Left ventricle myocardium inferior (tissue), 1 donor: Measurements from ENCODE around the gene RABEPK. TPM values are rescaled to one million over a fixed set of nuclear protein-coding genes. Genes with fewer than 3 reads are reported as not detected.
"Not testable (repeated sequence)": the region's sequence is repeated elsewhere in the genome, so short reads cannot be mapped to it uniquely, and the experiment has no call there.

ENCODE experiments used
- DNase-seq: peaks from one replicate; pipeline ENCODE4 v3.0.0-alpha.2; 2020
- H3K27ac ChIP-seq: fragments of 200-600 bp; replicated peaks from 2 replicates; pipeline ENCODE4 v1.8.0; 2021
- H3K27me3 ChIP-seq: fragments of 200-600 bp; 2 replicates; pipeline ENCODE4 v1.8.0; 2021; ENCODE audit warnings: low read depth
- H3K36me3 ChIP-seq: fragments of 200-600 bp; 2 replicates; pipeline ENCODE4 v1.8.0; 2021
- H3K4me1 ChIP-seq: fragments of 200-600 bp; 2 replicates; pipeline ENCODE4 v1.8.0; 2021
- H3K4me3 ChIP-seq: fragments of 200-600 bp; 2 replicates; pipeline ENCODE4 v1.8.0; 2021; ENCODE audit warnings: mild to moderate bottlenecking, moderate library complexity
- H3K9me3 ChIP-seq: fragments of 200-600 bp; replicated peaks from 2 replicates; pipeline ENCODE4 v1.8.0; 2021
- CTCF ChIP-seq: fragments of 200-600 bp; IDR thresholded peaks from 2 replicates; pipeline ENCODE4 v1.8.0; 2021; ENCODE audit warnings: antibody characterized with exemption, mild to moderate bottlenecking, borderline replicate concordance
- intact Hi-C: fragments of 100-400 bp; cut with micrococcal nuclease; formaldehyde crosslinking; loops from one replicate; pipeline ENCODE4 v1.11.0; 2022
- total RNA-seq: library from RNA; stranded (reverse); fragmentation: NEBNext Ultra II Directional; extraction: Animal tissue kit (Norgen Biotek cat#: 25700); gene quantifications from one replicate; pipeline ENCODE4 v1.2.1, GENCODE V29; 2021
- donor health status: DM: no; HTN: yes; CAD: no; lungs with severe emphysema.

RABEPK gene
- total RNA-seq, 1 donor from 2014 or later, result 9.7 TPM

- intact Hi-C loops, result no loop called here
- Histone ChIP-seq H3K27me3 (no peaks in the 10 kb centered on the region), H3K9me3 (no peaks in the 10 kb centered on the region), H3K27ac (no peak overlapping the region), H3K4me3 (peak overlapping the region; percentile 94), H3K4me1 (peaks cover 64% of the 10 kb centered on the region), H3K36me3 (peaks cover 83% of the 10 kb centered on the region)
- DNase-seq, result no peak
- no peak for TF ChIP-seq CTCF
Observed at GRCh38 chr9:125235804-125236519, 35.6 kb downstream of the RABEPK start.

- H3K27ac ChIP-seq, H3K27me3 ChIP-seq, intact Hi-C loops, H3K9me3 ChIP-seq, DNase-seq: not testable (repeated sequence)
- H3K4me1 ChIP-seq, result peaks cover 66% of the 10 kb centered on the region
- H3K4me3 ChIP-seq, result peak overlapping the region; percentile 94
- H3K36me3 ChIP-seq, result peaks cover 78% of the 10 kb centered on the region
Observed at GRCh38 chr9:125236520-125237159, 36.3 kb downstream of the RABEPK start.

GRCh38 chr9:125238127-125238914 lies 38.0 kb downstream of the RABEPK start:
- peak overlapping the region; percentile 16 for H3K27ac ChIP-seq
- H3K36me3 ChIP-seq, result peaks cover 67% of the 10 kb centered on the region
- DNase-seq, result no peak

GRCh38 chr9:125238915-125239446 lies 38.6 kb downstream of the RABEPK start:
- intact Hi-C loops, result no loop called here
- no peak overlapping the region for H3K27ac ChIP-seq
- DNase-seq, result no peak
- H3K4me3 ChIP-seq, result peak overlapping the region; percentile 94
- peaks cover 62% of the 10 kb centered on the region for H3K36me3 ChIP-seq
- no peaks in the 10 kb centered on the region for H3K27me3 ChIP-seq
- TF ChIP-seq CTCF, result no peak
- no peaks in the 10 kb centered on the region for H3K9me3 ChIP-seq
- peaks cover 75% of the 10 kb centered on the region for H3K4me1 ChIP-seq

More at GRCh38 chr9:125238127-125238914, 38.0 kb downstream of the RABEPK start:
- intact Hi-C loops, result no loop called here
- no peaks in the 10 kb centered on the region for H3K9me3 ChIP-seq
- H3K27me3 ChIP-seq, result no peaks in the 10 kb centered on the region
- no peak for TF ChIP-seq CTCF
- peaks cover 75% of the 10 kb centered on the region for H3K4me1 ChIP-seq
- H3K4me3 ChIP-seq, result peak overlapping the region; percentile 94

- Histone ChIP-seq H3K4me3 (peak overlapping the region; percentile 94), H3K9me3 (no peaks in the 10 kb centered on the region), H3K27me3 (no peaks in the 10 kb centered on the region), H3K4me1 (peaks cover 72% of the 10 kb centered on the region), H3K36me3 (peaks cover 55% of the 10 kb centered on the region), H3K27ac (peak overlapping the region; percentile 94)
- TF ChIP-seq CTCF, result no peak
- DNase-seq, result no peak
- intact Hi-C loops, result no loop called here
Observed at GRCh38 chr9:125239631-125240597, 39.6 kb downstream of the RABEPK start.
